Measurements from ENCODE around the gene MYOC. TPM values are rescaled to one million over a fixed set of nuclear protein-coding genes. Genes with fewer than 3 reads are reported as not detected.

Gene MYOC
- total RNA-seq, 4 donors from 2014 or later: 0.31 to 19.1 (median 3.6) TPM

- WGBS, 2 donors: 43 to 56% methylated on average over 3 of the region's 3 CpGs
- no peaks in the 10 kb centered on the region for H3K9me3 ChIP-seq
- DNase-seq: no peak
- H3K4me1 ChIP-seq: peaks cover 0 to 3% (median 0%) of the 10 kb centered on the region in 3 donors
- intact Hi-C loops (cut with DNase I): no loop called here
- no peaks in the 10 kb centered on the region for H3K27me3 ChIP-seq
- TF ChIP-seq POLR2A (IDR thresholded peaks at IDR 0.05) (no peak), CTCF (IDR thresholded peaks at IDR 0.05) (no peak)
- H3K36me3 ChIP-seq: no peaks in the 10 kb centered on the region
- H3K27ac ChIP-seq: peak overlapping the region in 3 of 4 donors; percentile 35 to 67 (median 47)
- no peak overlapping the region for H3K4me3 ChIP-seq
These were observed 22.2 kb upstream of the MYOC start for GRCh38 chr1:171674431-171675405.

- no peaks in the 10 kb centered on the region for H3K27me3 ChIP-seq
- no peak for TF ChIP-seq POLR2A (IDR thresholded peaks at IDR 0.05)
- TF ChIP-seq CTCF (IDR thresholded peaks at IDR 0.05): no peak
- no peaks in the 10 kb centered on the region for H3K36me3 ChIP-seq
- DNase-seq: no peak
- peaks cover 0 to 4% (median 0%) of the 10 kb centered on the region in 3 donors for H3K4me1 ChIP-seq
- 80 to 97% methylated on average over 1 to 7 of the region's 28 CpGs for WGBS, 2 donors
- intact Hi-C loops (cut with DNase I): no loop called here
- H3K4me3 ChIP-seq: no peak overlapping the region
- H3K27ac ChIP-seq: no peak overlapping the region
- H3K9me3 ChIP-seq: no peaks in the 10 kb centered on the region
These were observed 18.3 kb upstream of the MYOC start for GRCh38 chr1:171670739-171671138.

- H3K27ac ChIP-seq: no peak overlapping the region
- H3K4me1 ChIP-seq: peaks cover 0 to 19% (median 0%) of the 10 kb centered on the region in 3 donors
- H3K4me3 ChIP-seq: no peak overlapping the region
- no peaks in the 10 kb centered on the region for H3K36me3 ChIP-seq
- H3K9me3 ChIP-seq: no peaks in the 10 kb centered on the region
- intact Hi-C loops (cut with DNase I): no loop called here
- 81 to 95% methylated on average over 4 to 5 of the region's 5 CpGs for WGBS, 2 donors
- H3K27me3 ChIP-seq: no peaks in the 10 kb centered on the region
- DNase-seq: no peak
- no peak for TF ChIP-seq CTCF (IDR thresholded peaks at IDR 0.05)
These were observed 15.9 kb upstream of the MYOC start for GRCh38 chr1:171668372-171668771.

GRCh38 chr1:171666114-171666769 lies 13.8 kb upstream of the MYOC start:
- Histone ChIP-seq H3K4me3 (no peak overlapping the region), H3K36me3 (no peaks in the 10 kb centered on the region), H3K27ac (no peak overlapping the region), H3K9me3 (no peaks in the 10 kb centered on the region), H3K4me1 (peaks cover 0 to 19% (median 0%) of the 10 kb centered on the region in 3 donors), H3K27me3 (no peaks in the 10 kb centered on the region)
- no peak for TF ChIP-seq POLR2A (IDR thresholded peaks at IDR 0.05)
- TF ChIP-seq CTCF (IDR thresholded peaks at IDR 0.05): no peak
- DNase-seq: no peak
- intact Hi-C loops (cut with DNase I): no loop called here
- WGBS, 2 donors: 72 to 83% methylated on average over 4 of the region's 4 CpGs

- Histone ChIP-seq H3K36me3 (no peaks in the 10 kb centered on the region), H3K27me3 (no peaks in the 10 kb centered on the region), H3K9me3 (no peaks in the 10 kb centered on the region), H3K27ac (peak overlapping the region in 3 of 4 donors; percentile 49 to 81 (median 79)), H3K4me1 (peaks cover 0 to 19% (median 0%) of the 10 kb centered on the region in 3 donors), H3K4me3 (no peak overlapping the region)
- DNase-seq: no peak
- TF ChIP-seq CTCF (IDR thresholded peaks at IDR 0.05) (no peak), POLR2A (IDR thresholded peaks at IDR 0.05) (no peak)
- intact Hi-C loops (cut with DNase I): no loop called here
These were observed 12.5 kb upstream of the MYOC start for GRCh38 chr1:171664976-171665375.

All from esophagus squamous epithelium (tissue), 5 donors.